ENCODE results near the gene TRPC4. TPM values are rescaled to one million over a fixed set of nuclear protein-coding genes. Genes with fewer than 3 reads are reported as not detected.

TRPC4 gene
- total RNA-seq, 2 experiments from 2014 or later, result not detected

- ATAC-seq (no peak), DNase-seq (no peak)
- CTCF ChIA-PET, result no interaction called here
- Mint-ChIP-seq H3K4me1 (no peaks in the 10 kb centered on the region), H3K4me3 (no peak overlapping the region), H3K27ac (no peak overlapping the region), H3K27me3 (no peaks in the 10 kb centered on the region), H3K36me3 (ENCODE audit: low read depth) (no peaks in the 10 kb centered on the region), H3K9me3 (ENCODE audit: low read depth) (no peaks in the 10 kb centered on the region)
- intact Hi-C loops (cut with DNase I, micrococcal nuclease), result no loop called here
- POLR2A ChIA-PET, result no interaction called here
These were observed 254.3 kb downstream of the TRPC4 start for GRCh38 chr13:37615276-37615675.

- no peak overlapping the region for H3K4me3 Mint-ChIP-seq
- H3K27ac Mint-ChIP-seq, result no peak overlapping the region
- peaks cover 2% of the 10 kb centered on the region for H3K9me3 Mint-ChIP-seq (ENCODE audit: low read depth)
- no peaks in the 10 kb centered on the region for H3K36me3 Mint-ChIP-seq (ENCODE audit: low read depth)
- intact Hi-C loops (cut with DNase I, micrococcal nuclease), result no loop called here
- H3K4me1 Mint-ChIP-seq, result no peaks in the 10 kb centered on the region
- DNase-seq, result no peak
- ATAC-seq, result no peak
- ChIA-PET CTCF (no interaction called here), POLR2A (no interaction called here)
- no peaks in the 10 kb centered on the region for H3K27me3 Mint-ChIP-seq
These were observed 255.9 kb downstream of the TRPC4 start for GRCh38 chr13:37613638-37614037.

GRCh38 chr13:37613236-37613635, 256.3 kb downstream of the TRPC4 start:
- H3K9me3 Mint-ChIP-seq (ENCODE audit: low read depth), result peaks cover 2% of the 10 kb centered on the region
- ATAC-seq (no peak), DNase-seq (no peak)
- H3K4me1 Mint-ChIP-seq, result no peaks in the 10 kb centered on the region
- H3K27ac Mint-ChIP-seq, result no peak overlapping the region
- POLR2A ChIA-PET, result no interaction called here
- no peaks in the 10 kb centered on the region for H3K36me3 Mint-ChIP-seq (ENCODE audit: low read depth)
- intact Hi-C loops (cut with DNase I, micrococcal nuclease), result no loop called here
- CTCF ChIA-PET, result no interaction called here
- H3K27me3 Mint-ChIP-seq, result no peaks in the 10 kb centered on the region
- no peak overlapping the region for H3K4me3 Mint-ChIP-seq

GRCh38 chr13:37608750-37609339, 260.7 kb downstream of the TRPC4 start:
- DNase-seq (no peak), ATAC-seq (no peak)
- no peaks in the 10 kb centered on the region for H3K4me1 Mint-ChIP-seq
- peaks cover 6% of the 10 kb centered on the region for H3K9me3 Mint-ChIP-seq (ENCODE audit: low read depth)
- intact Hi-C loops (cut with DNase I, micrococcal nuclease), result loop anchor here in 1 of 2 experiments (10.0 kb wide), 1 partner anchor 534 kb away; no protein-coding TSS in a partner anchor
- no peak overlapping the region for H3K27ac Mint-ChIP-seq
- no peaks in the 10 kb centered on the region for H3K27me3 Mint-ChIP-seq
- no peaks in the 10 kb centered on the region for H3K36me3 Mint-ChIP-seq (ENCODE audit: low read depth)
- ChIA-PET CTCF (interaction anchor here (1.1 kb wide), 1 partner anchor 13 kb away, joined by 3 read pairs; no protein-coding TSS in a partner anchor), POLR2A (no interaction called here)
- no peak overlapping the region for H3K4me3 Mint-ChIP-seq

- CTCF ChIA-PET, result no interaction called here
- intact Hi-C loops (cut with DNase I, micrococcal nuclease), result loop anchor here in 1 of 2 experiments (1.0 to 10.0 kb wide), 2 partner anchors 494 to 528 kb away; no protein-coding TSS in a partner anchor
- Mint-ChIP-seq H3K27me3 (no peaks in the 10 kb centered on the region), H3K4me1 (no peaks in the 10 kb centered on the region), H3K9me3 (ENCODE audit: low read depth) (peaks cover 4% of the 10 kb centered on the region), H3K4me3 (no peak overlapping the region), H3K36me3 (ENCODE audit: low read depth) (no peaks in the 10 kb centered on the region), H3K27ac (no peak overlapping the region)
- POLR2A ChIA-PET, result interaction anchor here (0.7 kb wide), 1 partner anchor 15 kb away, joined by 5 read pairs; no protein-coding TSS in a partner anchor
- no peak for DNase-seq
- ATAC-seq, result no peak
These were observed 266.7 kb downstream of the TRPC4 start for GRCh38 chr13:37602733-37603381.

GRCh38 chr13:37601648-37602440, 267.7 kb downstream of the TRPC4 start:
- ChIA-PET POLR2A (interaction anchor here (0.7 kb wide), 1 partner anchor 16 kb away, joined by 5 read pairs; no protein-coding TSS in a partner anchor), CTCF (interaction anchor here (1.1 kb wide), 1 partner anchor 16 kb away, joined by 3 read pairs; no protein-coding TSS in a partner anchor)
- DNase-seq (no peak), ATAC-seq (no peak)
- H3K9me3 Mint-ChIP-seq (ENCODE audit: low read depth), result peaks cover 4% of the 10 kb centered on the region
- no peaks in the 10 kb centered on the region for H3K36me3 Mint-ChIP-seq (ENCODE audit: low read depth)
- no peaks in the 10 kb centered on the region for H3K27me3 Mint-ChIP-seq
- no peak overlapping the region for H3K27ac Mint-ChIP-seq
- H3K4me1 Mint-ChIP-seq, result no peaks in the 10 kb centered on the region
- intact Hi-C loops (cut with DNase I, micrococcal nuclease), result loop anchor here in 1 of 2 experiments (1.0 to 10.0 kb wide), 2 partner anchors 493 to 527 kb away; no protein-coding TSS in a partner anchor
- H3K4me3 Mint-ChIP-seq, result no peak overlapping the region

GRCh38 chr13:37599519-37599918, 270.1 kb downstream of the TRPC4 start:
- Mint-ChIP-seq H3K36me3 (ENCODE audit: low read depth) (no peaks in the 10 kb centered on the region), H3K27me3 (no peaks in the 10 kb centered on the region), H3K27ac (no peak overlapping the region), H3K4me1 (no peaks in the 10 kb centered on the region), H3K4me3 (no peak overlapping the region), H3K9me3 (ENCODE audit: low read depth) (no peaks in the 10 kb centered on the region)
- intact Hi-C loops (cut with DNase I, micrococcal nuclease), result no loop called here
- no peak for ATAC-seq
- ChIA-PET CTCF (no interaction called here), POLR2A (no interaction called here)
- DNase-seq, result no peak

- H3K36me3 Mint-ChIP-seq (ENCODE audit: low read depth), result no peaks in the 10 kb centered on the region
- intact Hi-C loops (cut with DNase I, micrococcal nuclease), result no loop called here
- H3K4me1 Mint-ChIP-seq, result no peaks in the 10 kb centered on the region
- H3K27me3 Mint-ChIP-seq, result no peaks in the 10 kb centered on the region
- ATAC-seq, result no peak
- CTCF ChIA-PET, result no interaction called here
- DNase-seq, result no peak
- H3K27ac Mint-ChIP-seq, result no peak within 1 kb of the TSS
- POLR2A ChIA-PET, result no interaction called here
- H3K9me3 Mint-ChIP-seq (ENCODE audit: low read depth), result no peaks in the 10 kb centered on the region
- H3K4me3 Mint-ChIP-seq, result no peak within 1 kb of the TSS
These were observed 271.0 kb downstream of the TRPC4 start, which contains the start of gene POSTN for GRCh38 chr13:37598597-37598996. Gene POSTN, minus strand, starts transcription at chr13:37598768. Its CDS starts 42 bp downstream, at chr13:37598726.

GRCh38 chr13:37597477-37598025, 272.0 kb downstream of the TRPC4 start:
- DNase-seq (no peak), ATAC-seq (no peak)
- Mint-ChIP-seq H3K27ac (no peak overlapping the region), H3K4me3 (no peak overlapping the region), H3K36me3 (ENCODE audit: low read depth) (no peaks in the 10 kb centered on the region), H3K4me1 (no peaks in the 10 kb centered on the region), H3K9me3 (ENCODE audit: low read depth) (no peaks in the 10 kb centered on the region), H3K27me3 (no peaks in the 10 kb centered on the region)
- ChIA-PET POLR2A (no interaction called here), CTCF (no interaction called here)
- intact Hi-C loops (cut with DNase I, micrococcal nuclease), result no loop called here

- POLR2A ChIA-PET, result no interaction called here
These were observed 272.8 kb downstream of the TRPC4 start for GRCh38 chr13:37596805-37597204.

GRCh38 chr13:37595162-37595561, 274.4 kb downstream of the TRPC4 start:
- DNase-seq (no peak), ATAC-seq (no peak)
- CTCF ChIA-PET, result interaction anchor here (0.8 kb wide), 1 partner anchor 17 kb away, joined by 3 read pairs; no protein-coding TSS in a partner anchor
- no peaks in the 10 kb centered on the region for H3K4me1 Mint-ChIP-seq
- H3K36me3 Mint-ChIP-seq (ENCODE audit: low read depth), result no peaks in the 10 kb centered on the region
- H3K27me3 Mint-ChIP-seq, result no peaks in the 10 kb centered on the region
- intact Hi-C loops (cut with DNase I, micrococcal nuclease), result no loop called here
- POLR2A ChIA-PET, result no interaction called here
- H3K9me3 Mint-ChIP-seq (ENCODE audit: low read depth), result no peaks in the 10 kb centered on the region
- no peak overlapping the region for H3K27ac Mint-ChIP-seq
- H3K4me3 Mint-ChIP-seq, result no peak overlapping the region

More at GRCh38 chr13:37596805-37597204, 272.8 kb downstream of the TRPC4 start:
- DNase-seq (no peak), ATAC-seq (no peak)
- no peaks in the 10 kb centered on the region for H3K27me3 Mint-ChIP-seq
- no peak overlapping the region for H3K27ac Mint-ChIP-seq
- intact Hi-C loops (cut with DNase I, micrococcal nuclease), result no loop called here
- H3K36me3 Mint-ChIP-seq (ENCODE audit: low read depth), result no peaks in the 10 kb centered on the region
- no peak overlapping the region for H3K4me3 Mint-ChIP-seq
- no peaks in the 10 kb centered on the region for H3K4me1 Mint-ChIP-seq
- CTCF ChIA-PET, result no interaction called here
- no peaks in the 10 kb centered on the region for H3K9me3 Mint-ChIP-seq (ENCODE audit: low read depth)
